HEK293 (cell line): ENCODE results near the gene SLC49A3.

Experiments
- ATF2 ChIP-seq: fragments of 450-650 bp; formaldehyde crosslinking; IDR thresholded peaks from 2 replicates; pipeline ENCODE4 v1.5.1; 2016; ENCODE audit warnings: missing biosample characterization, missing genetic modification characterization, low read depth
- CTCF ChIP-seq: fragments of 450-650 bp; formaldehyde crosslinking; IDR thresholded peaks from 2 replicates; pipeline ENCODE4 v1.5.1; 2016; ENCODE audit warnings: missing biosample characterization, missing genetic modification characterization
- KLF1 ChIP-seq: fragments of 450-650 bp; formaldehyde crosslinking; IDR thresholded peaks from 2 replicates; pipeline ENCODE4 v1.5.1; 2016; ENCODE audit warnings: missing biosample characterization, missing genetic modification characterization
- PBX3 ChIP-seq: sonication (generic); formaldehyde crosslinking; IDR thresholded peaks from 2 replicates; pipeline ENCODE4 v1.8.1; 2022; ENCODE audit warnings: mild to moderate bottlenecking, moderate library complexity, missing genetic modification reagents
- SETDB1 ChIP-seq: IDR thresholded peaks from one replicate; pipeline ENCODE4 v1.6.1; 2017; ENCODE audit warnings: mild to moderate bottlenecking, low read length, moderate library complexity, mixed read lengths; ENCODE audit not compliant: insufficient read length
- ZNF211 ChIP-seq: fragments of 450-650 bp; formaldehyde crosslinking; IDR thresholded peaks from 2 replicates; pipeline ENCODE4 v1.5.1; 2016; ENCODE audit warnings: low read depth, missing biosample characterization, missing genetic modification characterization
- ZNF248 ChIP-seq: fragments of 450-650 bp; formaldehyde crosslinking; IDR thresholded peaks from 2 replicates; pipeline ENCODE4 v1.5.1; 2017; ENCODE audit warnings: missing biosample characterization, missing genetic modification characterization
- ZNF521 ChIP-seq: fragments of 450-650 bp; formaldehyde crosslinking; IDR thresholded peaks from 2 replicates; pipeline ENCODE4 v1.5.1; 2017; ENCODE audit warnings: missing biosample characterization, mild to moderate bottlenecking, missing genetic modification characterization
- ZNF561 ChIP-seq: fragments of 450-650 bp; IDR thresholded peaks from 2 replicates; pipeline ENCODE4 v1.5.1; 2018; ENCODE audit warnings: missing biosample characterization, missing genetic modification characterization, borderline replicate concordance
- ZNF837 ChIP-seq: fragments of 450-650 bp; formaldehyde crosslinking; IDR thresholded peaks from 2 replicates; pipeline ENCODE4 v1.5.1; 2016; ENCODE audit warnings: missing biosample characterization, missing genetic modification characterization
- ZSCAN5A ChIP-seq: fragments of 450-650 bp; formaldehyde crosslinking; IDR thresholded peaks from 2 replicates; pipeline ENCODE4 v1.5.1; 2016; ENCODE audit warnings: missing biosample characterization, missing genetic modification characterization

GRCh38 chr4:730511-730910 lies 41.6 kb upstream of the SLC49A3 start:
- TF ChIP-seq ZNF521 (tag by site-specific recombination) (no peak), ATF2 (tag by site-specific recombination) (no peak), ZNF248 (tag by site-specific recombination) (no peak), CTCF (tag by site-specific recombination) (no peak), SETDB1 (no peak), PBX3 (CRISPR knock-in tag) (no peak), ZSCAN5A (tag by site-specific recombination) (no peak), ZNF211 (tag by site-specific recombination) (no peak), ZNF561 (tag by site-specific recombination) (no peak), ZNF837 (tag by site-specific recombination) (no peak), KLF1 (tag by site-specific recombination) (no peak)
